GM18907 (cell line): ENCODE results near the gene SLC25A43.

ENCODE experiments used
- ATAC-seq: cut with Tn5 transposase; IDR thresholded peaks from one replicate; pipeline ENCODE4 v1.9.1; 2021; ENCODE audit warnings: mild to moderate bottlenecking, moderate library complexity; ENCODE audit not compliant: unreplicated experiment

Gene SLC25A43

GRCh38 chrX:119495734-119496726 is 96.9 kb downstream of the SLC25A43 start:
- no peak for ATAC-seq

GRCh38 chrX:119497185-119497584 is 98.0 kb downstream of the SLC25A43 start:
- no peak for ATAC-seq

DNA sequence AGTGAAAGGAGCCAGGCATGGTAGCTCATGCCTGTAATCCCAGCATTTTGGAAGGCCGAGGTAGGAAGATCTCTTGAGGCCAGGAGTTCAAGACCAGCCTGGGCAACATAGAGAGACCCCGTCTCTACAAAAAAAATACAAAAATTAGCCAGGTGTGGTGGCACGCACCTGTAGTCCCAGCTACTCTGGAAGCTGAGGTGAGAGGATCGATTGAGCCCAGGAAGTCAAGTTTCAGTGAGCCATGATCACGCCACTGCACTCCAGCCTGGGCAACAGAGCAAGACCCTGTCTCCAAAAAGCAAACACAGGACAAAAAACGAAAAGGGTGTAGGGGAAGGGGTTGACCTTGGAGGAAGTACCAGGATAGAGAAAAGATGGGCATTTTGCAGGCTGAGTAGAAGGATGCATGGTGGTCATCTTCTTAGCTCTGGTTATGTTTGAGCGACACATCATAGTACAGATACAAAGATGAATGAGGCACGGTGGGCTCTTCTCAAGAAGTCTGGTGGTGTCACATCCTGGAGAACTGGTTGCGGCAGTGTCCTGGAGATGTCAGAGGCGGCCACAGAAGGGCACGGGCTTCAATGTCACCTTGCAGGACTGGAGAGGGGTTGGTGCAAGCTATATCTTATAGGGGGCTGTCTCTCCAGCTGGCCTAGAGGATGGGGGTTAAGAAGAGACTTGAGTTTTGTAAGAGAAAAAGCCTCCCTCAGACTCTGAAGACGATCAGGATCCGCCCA is 101.1 kb downstream of the SLC25A43 start:
- ATAC-seq: no peak

- ATAC-seq: no peak
Observed at GRCh38 chrX:119501511-119502148, 102.5 kb downstream of the SLC25A43 start.

DNA sequence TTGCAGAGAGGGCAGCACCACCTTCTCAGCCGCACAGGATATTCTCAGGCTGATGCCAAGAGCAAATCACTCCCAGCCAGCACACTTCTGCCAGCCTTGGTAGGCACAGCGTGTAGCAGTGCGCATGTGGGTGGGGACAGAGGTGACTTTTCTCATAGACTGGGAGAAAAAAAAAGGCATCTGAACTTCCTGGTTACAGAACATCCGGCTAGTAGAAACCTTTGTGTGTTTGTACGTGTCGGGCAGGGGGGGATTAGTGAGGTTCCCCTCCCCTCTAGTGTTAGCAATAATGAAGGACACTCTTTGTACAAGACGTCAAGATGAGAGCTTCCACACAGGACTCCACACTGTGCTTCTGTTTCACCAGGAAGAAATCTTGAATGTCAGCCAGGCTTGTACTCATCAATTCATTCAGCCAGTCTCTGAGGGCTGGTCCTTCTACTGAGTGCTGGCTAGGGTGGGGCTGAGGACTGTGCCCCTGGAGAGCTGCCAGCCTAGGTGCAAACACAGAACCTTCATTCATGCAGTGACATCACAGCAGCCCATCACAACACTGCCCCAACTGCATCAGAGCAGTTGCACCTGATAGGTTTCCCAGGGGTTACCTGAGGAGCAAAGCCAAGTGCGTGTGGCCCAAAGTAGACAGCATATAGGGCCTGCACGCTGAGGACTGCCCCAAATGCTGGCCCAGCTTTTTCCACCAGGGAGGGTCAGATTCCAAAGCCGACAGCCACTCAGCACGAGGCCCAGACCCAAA is 103.8 kb downstream of the SLC25A43 start:
- ATAC-seq: no peak

DNA sequence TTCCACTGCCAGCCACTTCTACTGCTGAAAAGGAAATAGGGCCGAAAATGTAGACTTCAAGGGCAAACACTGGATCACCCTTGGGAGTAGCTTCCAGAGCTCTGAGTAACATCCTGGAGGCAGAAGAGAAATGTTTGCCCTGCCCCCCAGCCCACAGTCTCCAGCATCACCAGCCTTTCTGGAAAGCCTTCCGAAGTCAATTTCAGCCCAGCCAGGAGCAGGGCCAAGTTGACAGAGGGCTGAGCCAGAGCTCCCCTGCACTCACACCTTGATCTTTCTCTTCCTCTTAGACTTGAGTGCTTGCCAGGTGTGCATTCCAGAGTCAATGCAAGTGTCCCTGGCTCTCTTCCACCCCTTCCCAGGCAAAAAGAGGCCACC is 104.3 kb downstream of the SLC25A43 start:
- ATAC-seq: no peak
